Measurements from ENCODE around the gene CYP2W1.

CYP2W1 gene

DNA sequence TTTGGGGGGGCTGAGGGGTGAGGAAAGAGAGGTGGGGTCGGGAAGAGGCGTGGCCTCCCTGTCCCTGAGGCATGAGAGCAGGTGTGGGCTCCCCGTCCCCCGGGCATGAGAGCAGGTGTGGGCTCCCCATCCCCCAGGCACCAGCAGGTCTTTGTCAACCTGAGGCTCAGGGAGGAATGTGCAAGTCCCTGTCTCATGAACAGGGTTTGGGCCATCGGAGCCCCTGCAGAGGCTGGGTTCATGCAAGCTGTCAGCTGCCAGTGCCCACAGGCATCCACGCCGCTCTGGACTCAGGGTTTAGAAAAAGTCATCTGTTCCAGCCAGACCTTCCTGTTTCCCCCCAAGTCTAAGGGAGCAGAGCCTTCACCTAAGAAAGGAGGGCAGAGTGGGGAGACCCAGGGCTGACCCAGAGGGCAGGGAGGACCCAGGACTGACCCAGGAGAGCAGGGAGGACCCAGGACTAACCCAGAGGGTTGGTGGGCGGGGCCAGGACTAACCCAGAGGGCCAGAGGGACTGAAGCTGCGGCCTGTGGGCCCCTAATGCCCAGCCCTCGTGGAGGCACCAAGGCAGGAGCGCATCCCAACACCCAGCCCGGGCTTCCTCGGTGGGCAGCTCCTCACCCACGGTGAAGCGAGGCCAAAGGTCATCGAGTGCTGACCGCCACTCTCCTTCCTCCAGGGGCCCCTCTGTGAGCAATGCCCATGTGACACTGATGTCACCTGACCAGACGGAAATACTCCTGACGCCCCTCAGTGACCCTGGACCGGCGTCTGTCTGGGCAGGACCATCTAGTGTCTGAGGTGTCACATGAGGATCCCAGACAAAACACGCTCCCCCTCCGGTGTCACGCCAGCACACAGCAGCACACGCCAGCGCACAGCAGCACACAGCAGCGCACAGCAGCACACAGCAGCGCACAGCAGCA is 32.5 kb downstream of the CYP2W1 start:
- no peak for DNase-seq (ENCODE audit: low spot score)

DNA sequence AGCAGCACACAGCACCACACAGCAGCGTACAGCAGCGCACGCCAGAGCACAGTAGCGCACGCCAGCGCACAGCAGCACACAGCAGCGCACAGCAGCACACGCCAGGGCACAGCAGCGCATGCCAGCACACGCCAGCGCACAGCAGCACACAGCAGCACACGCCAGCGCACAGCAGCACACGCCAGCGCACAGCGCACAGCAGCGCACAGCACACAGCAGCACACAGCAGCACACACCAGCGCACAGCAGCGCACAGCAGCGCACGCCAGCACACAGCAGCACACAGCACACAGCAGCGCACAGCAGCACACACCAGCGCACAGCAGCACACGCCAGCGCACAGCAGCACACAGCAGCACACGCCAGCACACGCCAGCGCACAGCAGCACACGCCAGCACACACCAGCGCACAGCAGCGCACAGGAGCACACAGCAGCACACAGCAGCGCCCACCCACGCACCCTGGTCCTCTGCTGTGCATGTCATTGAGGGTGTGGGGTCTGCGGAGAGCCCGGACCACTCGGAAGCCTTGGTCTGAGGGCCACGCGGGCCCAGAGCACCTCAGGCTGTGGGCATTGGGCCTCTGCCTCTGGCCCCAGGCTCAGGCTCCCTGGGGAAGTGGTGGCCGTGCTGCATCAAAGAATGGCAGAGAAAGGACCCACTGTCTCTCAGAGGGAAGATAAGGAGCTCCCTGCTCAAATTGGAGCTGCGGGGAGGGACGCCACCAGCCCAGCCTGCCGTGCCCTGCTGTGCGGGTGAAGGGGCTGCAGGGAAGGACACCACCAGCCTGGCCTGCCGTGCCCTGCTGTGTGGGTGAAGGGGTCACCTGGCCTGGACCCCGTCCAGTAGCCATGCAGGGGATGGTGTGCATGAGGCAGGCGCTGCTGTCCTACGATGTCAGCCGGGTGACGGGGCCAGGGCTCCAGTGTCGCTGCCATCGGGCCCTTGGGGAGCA is 33.9 kb downstream of the CYP2W1 start:
- DNase-seq (ENCODE audit: low spot score), result no peak

DNA sequence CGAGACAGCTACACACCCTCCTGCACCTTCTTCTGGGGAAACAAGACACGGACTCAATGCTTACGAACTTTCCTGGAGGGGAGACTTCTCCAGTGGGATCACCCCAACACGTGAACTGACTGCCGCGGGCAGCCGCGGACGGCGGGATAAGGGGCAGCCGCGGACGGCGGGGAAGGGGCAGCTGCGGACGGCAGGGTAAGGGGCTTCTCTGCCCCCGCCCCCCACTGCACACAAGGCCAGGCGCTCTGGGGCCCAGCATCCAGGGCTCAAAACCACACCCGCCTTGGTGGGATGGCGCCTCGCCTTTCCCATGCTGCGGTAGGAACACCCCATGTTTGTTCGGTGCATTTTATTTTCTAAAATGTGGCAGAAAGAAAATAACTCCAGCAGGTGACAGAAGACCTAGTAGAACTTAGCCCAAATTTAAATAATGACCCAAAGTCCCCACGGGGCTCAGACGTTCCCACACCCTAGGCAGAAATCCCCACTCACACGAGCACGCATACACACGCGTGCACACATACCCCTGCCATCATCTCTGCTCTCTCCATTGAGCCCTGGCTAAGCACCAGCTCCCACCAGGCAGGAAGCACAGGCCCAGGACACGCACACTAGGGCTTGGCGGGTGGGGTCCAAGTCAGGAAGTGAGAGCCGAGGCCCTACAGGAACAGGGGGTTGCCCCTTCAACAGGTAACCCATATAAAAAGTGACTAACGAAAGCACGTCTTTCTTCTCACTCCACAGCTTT is 34.8 kb downstream of the CYP2W1 start:
- DNase-seq (ENCODE audit: low spot score), result no peak

DNA sequence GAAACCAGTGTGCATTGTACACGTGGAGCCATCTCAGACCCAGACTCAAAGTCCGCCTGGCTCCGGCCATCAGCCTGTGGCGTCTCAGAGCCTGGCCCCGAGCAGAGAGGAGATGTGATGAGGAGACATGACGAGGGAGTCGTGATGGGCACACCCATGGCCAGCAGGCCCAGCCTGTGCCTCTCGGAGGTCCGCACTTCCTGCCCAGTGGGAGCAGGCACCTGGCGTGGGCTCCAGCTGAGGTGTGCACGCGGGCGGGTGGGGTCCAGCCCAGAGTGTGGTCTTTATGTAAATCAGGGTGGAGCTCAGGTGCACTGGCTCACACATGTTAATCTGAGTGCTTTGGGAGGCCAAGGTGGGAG is 35.3 kb downstream of the CYP2W1 start:
- DNase-seq (ENCODE audit: low spot score), result no peak

DNA sequence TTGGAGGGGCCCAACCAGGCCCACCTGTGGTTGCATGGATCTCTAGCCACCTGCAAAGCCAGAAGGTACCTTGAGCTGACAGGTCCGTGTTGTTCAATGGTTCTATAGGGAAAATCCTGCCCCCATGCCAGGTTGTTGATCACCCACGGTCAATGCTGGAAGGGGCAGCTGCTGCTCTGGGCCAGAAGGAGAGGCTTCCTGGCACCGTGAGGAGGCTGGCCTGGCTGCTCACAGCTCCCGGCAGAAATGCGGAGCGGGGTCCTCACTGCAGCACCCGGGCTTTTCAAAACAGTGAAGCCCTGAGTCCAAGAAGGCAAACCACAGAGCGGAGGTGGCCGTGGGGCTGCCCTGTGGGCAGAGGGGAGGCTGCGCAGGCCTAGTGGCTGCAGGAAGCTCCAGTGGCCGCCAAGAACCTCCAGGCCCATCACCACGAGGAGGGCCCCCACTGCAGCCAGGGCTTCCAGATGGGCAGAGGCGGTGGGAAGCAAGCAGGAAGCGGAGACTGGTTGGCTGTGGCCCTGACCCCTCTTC is 36.3 kb downstream of the CYP2W1 start:
- no peak for DNase-seq (ENCODE audit: low spot score)

DNA sequence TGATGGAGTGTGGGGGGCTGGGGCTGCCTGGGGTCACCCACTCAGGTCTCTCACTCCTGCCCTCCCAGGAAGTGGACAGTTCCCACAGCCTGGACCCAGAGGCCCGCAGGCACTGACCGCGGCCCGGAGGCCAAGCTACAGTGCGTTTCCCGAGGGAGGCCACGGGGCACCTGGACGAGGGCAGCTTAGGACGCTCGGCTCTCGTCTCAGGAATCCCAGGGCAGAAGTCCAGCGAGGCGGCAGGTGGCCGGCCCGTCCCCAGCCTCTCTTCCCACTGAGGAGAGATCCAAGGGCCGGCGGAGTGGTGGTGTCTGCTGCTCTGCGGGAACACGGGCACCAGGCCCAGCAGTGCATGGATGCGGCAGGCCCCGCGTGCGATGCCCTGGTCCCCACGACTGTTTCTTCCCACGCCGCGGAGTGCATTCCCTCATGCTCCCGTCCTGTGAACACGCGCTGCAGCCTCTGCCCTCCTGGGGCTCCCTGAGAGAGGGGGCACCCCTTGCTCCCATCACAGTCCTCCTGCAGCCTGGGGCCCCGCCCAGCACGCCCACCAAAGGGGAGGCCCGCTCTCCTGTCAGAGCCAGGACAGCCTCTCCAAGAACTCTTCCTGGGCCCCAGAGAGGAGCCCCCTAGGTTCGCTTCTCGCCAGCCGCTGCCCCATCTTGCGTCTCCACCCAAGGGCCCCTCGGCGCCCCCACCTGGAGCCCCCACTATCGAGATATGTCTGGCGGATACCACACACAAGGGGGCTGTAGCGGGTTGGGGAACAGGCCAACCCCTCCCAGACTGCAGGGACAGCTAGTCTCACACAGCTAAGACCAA is 37.0 kb downstream of the CYP2W1 start:
- DNase-seq (ENCODE audit: low spot score), result no peak

DNA sequence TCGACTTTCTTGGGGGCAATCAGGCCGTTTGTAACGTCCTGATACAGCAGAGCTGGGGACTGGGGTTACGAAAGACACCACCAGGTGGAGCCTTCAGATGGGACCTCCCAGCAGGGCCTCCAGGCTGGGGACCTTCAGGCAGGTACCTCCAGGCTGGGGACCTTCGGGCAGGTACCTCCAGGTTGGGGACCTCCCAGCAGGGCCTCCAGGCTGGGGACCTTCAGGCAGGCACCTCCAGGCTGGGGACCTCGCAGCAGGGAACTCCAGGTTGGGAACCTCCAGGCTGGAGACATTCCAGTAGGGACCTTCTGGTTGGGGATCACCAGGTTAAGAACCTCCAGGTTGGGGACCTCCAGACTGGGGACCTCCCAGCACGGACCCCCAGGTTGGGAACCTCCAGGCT is 37.9 kb downstream of the CYP2W1 start:
- DNase-seq (ENCODE audit: low spot score), result peak; percentile 59

DNA sequence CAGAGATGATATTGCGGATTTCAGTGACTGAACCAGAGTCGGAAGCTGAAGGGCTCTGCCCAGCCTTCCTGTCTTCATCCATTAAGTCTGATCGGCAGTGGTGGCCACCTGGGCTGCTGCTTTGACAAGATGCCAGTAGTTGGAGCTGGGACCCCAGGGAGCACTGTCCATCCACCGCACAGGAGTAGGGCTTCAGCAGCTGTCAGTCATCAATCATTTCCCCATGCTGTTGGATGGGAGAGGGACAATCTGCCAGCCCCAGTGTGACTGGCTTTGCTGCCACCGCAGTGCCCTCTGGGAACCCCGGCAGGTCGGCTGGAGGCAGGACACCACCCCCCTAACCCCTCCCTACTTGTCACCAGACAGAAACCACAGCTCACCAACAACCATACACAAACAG is 38.4 kb downstream of the CYP2W1 start:
- DNase-seq (ENCODE audit: low spot score), result no peak

DNA sequence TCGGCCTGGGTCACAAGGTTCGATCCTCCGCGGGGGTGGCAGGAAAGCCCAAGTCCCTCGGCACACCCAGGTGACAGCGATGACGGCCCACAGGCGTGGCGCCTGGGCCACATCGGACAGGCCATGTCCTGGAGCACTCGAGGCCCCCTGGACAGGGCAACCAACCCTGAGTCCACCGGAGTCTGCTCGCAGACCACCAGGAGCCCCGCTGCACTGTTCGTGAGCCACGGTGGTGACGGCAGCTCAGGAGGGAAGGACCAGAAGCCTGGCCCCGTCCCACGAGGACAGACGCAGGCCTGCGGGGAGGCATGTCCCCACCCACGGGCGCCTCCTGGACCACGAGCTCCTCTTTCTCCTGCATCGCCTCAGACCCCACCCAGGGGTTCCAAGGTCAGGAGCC is 39.0 kb downstream of the CYP2W1 start:
- no peak for DNase-seq (ENCODE audit: low spot score)

DNA sequence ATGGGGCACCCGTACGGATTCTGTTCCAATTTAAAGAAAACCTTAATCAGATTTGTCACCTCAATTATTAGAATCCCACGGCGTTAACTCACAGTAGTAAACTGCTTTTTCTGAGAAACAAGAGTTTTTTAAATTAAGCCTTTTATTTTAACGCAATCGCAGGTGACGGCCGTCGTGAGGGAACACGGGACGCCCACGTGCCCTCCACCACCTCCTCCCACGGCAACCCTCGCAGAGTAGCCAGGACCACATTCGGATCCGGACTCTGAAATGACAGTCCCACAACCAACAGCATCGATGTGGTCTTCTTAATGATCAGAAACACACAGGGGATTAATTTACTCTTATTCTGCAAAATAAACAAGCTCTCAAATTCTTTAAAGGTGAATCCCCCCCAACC is 39.4 kb downstream of the CYP2W1 start:
- no peak for DNase-seq (ENCODE audit: low spot score)

DNA sequence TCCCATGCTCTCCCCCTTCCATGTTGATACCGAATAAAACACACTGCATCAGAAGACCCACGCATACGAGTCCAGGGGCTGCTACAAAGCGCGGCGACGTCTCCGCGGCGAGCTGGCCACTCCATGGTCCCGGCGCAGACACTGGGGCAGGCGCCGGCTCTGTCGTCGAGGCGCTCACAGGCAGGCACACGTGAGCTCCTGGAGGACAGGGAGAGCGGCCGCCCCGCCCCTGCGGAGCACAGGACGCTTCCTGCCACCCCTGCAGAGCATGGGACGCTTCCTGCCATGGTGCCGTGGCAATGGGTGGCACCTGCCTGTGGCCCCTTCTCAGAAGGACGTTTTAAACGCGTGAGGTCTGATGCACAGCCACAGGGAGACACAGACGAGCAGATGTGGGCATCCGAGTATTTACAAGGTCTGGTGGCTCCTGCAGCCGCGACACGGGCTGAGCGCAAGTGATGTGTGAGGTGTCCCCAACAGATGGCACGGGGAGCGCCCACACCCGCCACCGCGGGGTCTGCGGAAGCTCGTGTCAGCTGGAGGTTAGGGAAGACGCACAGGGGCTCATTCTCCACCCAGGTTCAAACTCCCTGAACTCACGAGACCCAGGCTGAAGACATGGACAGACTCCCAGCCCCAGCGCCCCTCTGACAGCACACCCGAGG is 40.0 kb downstream of the CYP2W1 start:
- no peak for DNase-seq (ENCODE audit: low spot score)

DNA sequence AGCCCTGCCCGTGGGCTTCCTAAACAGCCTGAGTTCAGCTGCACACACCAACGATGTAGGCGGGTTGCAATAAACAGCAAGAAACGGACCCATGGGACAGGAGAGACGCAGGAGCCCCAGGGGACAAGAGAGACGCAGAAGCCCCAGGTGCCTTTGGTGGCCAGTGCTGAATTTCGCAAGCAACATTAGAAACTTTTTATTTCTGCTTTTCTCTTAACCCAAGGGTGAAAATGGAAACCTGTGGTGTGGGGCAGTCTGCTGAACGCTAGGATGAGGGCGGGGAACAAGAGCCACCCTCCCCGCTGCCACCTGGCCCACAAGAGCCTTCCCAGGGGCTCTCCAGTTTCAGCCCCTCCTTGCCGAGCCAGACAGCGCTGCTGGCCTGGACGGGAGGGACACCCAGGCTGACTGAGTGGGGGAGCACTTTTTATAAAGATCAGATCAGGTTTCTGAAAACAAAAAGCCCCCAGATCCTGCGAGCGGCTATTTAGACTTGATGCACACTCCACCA is 41.4 kb downstream of the CYP2W1 start:
- DNase-seq (ENCODE audit: low spot score), result no peak

DNA sequence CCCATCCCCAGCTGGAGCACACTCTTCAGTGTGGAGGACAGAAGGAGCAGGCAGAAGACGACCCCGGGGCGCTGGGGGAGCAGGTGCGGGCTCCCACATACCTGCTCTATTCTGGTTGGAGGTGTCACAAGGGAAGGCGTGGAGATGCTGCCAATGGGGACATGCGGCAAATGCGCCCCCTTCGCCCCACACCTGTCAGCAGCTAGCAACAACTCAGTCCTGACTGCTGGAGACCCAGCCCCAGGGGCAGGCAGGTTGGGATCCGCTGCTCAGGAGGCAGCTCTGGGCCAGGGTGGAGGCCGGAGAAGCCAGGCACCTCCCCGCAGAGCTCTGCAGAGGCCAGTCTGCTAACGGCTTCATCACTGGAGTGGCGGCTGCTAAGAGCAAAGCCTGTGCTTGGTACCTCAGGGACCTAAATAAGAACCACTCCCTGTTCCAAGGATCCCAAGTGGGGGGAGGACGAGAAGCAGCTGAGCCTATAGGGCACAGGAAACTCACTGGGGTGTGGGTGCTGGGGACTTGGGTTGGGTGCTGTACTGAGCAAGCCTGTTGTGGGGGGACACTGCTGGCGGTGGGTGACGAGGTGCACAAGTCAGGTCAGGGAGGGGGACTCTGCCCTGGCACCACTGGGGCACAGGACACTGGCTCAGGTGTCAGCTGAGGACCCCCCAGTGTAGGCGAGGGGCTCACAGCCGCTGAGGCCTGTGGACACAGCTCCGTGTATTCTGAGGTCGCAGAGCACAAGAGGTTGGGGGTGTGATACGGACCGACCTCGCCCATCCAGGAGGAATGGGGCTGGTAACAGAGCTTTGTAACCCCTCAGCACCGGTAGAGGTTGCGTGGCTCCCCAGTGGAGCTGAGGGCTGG is 42.1 kb downstream of the CYP2W1 start:
- no peak for DNase-seq (ENCODE audit: low spot score)

DNA sequence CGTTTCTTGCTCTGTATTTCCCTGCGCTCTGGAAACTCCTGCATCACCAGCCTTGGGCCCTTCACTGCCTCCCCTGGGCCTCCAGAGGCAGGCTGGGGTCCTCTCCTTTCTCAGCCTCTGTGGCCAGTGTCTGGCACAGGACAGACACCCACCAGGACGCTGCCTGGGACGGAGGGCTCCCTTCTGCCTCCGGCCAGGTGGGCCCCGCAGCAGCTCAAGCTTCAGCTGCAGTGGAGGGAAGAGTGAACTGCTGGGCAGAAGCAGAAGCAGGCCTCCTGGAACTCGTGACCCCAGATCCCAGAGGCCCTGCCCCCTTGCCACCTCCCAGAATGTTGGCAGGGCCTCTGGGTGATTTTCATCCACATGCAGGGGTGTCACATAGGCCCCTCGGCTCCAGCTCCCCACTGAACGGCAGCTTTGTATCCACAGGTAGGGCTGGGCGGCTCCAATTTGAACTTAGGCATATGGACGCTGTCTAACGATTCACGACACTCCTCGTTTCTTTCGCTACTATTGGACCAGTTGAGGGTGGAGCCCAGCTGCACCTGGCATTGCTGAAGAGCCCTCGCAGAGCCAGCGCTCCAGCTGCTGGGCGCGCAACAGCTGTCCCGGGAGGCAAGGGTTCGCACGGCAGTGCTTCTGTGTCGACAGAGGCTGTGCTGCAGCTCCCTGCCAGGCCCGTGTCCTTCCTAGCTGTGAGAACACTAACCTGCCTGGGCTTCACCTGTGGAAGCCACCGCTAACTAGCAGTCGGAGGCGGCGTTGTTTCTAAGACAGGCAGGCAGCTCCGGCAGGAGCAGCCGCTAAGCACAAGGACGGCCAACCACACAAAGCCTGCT is 43.0 kb downstream of the CYP2W1 start:
- no peak for DNase-seq (ENCODE audit: low spot score)

DNA sequence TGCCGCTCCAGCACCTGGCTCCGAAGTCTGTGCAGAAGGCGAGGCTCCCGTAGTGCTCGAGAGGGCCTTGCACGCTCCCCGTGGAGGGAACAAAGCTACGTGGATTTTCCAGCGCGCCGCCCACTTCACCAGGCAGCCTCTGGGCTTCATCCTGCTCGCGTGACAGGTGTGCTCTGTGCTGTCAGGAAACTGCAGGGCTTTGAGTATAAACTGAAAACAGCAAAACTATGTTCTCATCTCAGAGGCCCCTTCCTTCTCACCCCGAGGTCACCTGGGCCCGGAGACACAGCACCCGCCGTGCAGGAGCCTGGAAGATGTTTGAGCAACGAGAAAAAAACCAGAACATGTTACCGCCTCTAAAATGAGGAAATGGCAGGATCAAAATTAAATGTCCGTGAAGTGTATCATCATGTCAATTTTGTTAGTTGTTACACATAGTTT is 43.8 kb downstream of the CYP2W1 start:
- no peak for DNase-seq (ENCODE audit: low spot score)

DNA sequence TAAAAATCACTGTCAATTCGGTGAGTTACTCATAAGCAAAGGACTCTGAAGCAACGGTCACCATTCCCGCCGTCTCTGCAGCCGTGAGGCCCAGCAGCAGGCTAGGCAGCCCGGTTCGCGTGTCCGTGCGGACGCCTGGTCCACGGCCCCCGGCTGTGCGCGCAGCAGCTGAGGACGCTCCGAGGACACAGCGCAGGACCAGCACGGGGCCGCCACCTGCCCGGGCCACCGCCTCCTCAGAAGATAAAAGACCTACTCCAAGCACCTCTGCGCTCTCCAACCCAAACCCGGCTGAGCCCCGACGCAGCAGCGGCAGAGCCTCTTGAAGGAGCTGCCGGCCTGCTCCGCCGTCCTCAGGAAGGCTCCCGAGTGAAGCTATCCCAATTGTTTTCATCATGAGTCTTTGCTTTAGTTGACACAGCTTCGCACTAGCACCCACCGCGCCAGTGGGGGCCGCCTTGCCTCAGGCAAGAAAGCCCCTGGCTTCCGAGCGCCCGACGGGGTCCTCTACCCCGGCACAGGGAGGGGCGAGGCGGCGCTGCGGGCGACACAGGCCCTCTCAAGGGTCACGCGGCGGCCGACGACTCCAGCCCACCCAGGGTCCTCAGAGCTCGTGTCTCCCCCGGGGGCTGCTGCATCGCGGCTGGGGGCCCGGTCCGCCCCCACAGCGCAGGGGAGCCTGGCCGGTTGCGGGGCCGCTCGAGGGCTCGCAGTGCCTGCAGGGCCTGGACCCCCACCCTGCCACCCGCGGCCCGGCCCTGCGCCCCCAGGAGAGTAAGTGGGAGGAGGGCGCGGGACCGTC is 44.5 kb downstream of the CYP2W1 start:
- DNase-seq (ENCODE audit: low spot score), result peak; percentile 11

DNA sequence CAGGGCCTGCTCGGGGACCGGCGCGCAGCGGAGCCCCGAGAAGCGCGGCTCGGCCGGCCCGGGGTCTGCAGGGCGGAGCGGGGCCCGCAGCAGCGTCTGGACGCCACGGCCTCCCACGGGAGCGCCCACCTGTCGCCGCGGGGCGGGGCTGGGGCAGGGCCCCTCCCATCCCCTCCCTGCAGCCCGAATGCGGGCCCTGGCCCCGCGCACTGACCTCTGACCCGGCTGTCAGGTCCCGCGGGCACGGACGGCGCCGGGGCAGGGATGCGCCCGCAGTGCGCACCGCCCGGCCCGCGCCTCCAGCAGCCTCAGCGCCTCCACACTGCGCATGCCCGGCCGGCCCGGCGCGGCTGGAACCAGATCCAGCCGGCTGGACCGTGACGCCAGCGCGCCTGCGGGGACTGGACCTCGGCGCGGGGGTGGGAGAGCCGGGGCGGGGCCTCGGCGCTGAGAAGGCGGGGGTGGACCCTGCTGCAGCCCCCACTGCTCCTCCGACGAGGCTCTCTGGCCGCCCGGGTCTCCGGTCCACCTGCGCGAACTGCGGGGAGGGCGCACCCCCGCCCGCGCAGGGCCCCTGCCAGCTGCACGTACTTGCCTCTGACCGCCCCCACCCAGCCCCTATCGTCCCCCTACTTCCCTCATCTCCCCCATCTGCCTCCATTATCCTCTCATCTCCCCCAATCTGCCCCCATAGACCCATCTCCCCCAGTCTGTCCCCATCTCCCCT is 45.2 kb downstream of the CYP2W1 start:
- DNase-seq (ENCODE audit: low spot score), result peak; percentile 85

Data from hematopoietic multipotent progenitor cell treated with erythropoietin and hydrocortisone succinate and interleukin-3 and kit ligand, for 15 days (in vitro differentiated cells).